SK-MEL-5 (cell line): ENCODE data around the gene WDR27. TPM values are rescaled to one million over a fixed set of nuclear protein-coding genes. Genes with fewer than 3 reads are reported as not detected.

Experiments
- DNase-seq: peaks from one replicate; pipeline ENCODE4 v3.0.0-alpha.2; 2016; ENCODE audit warnings: low read depth, low spot score
- in situ Hi-C: cut with HindIII; loops from 2 replicates; pipeline ENCODE4 v1.10.0; 2016; ENCODE audit warnings: low sequenced_read_pairs, high pct_unique_total_duplicates, low pct_unique_long_range_greater_than_20kb
- polyA plus RNA-seq, 2 experiments: library from polyadenylated mRNA; depleted of rRNA; stranded (reverse); fragments of >200 nt; gene quantifications; 2 replicates each; pipeline ENCODE4 v1.2.3, GENCODE V29; 2015
- total RNA-seq: library from RNA; depleted of rRNA; stranded (reverse); fragments of >200 nt; shearing (Covaris generic); gene quantifications from 2 replicates; pipeline ENCODE4 v1.2.3, GENCODE V29; 2014; rRNA removed

Gene WDR27
- total RNA-seq, result 10.2 and 10.8 TPM in 2 replicates
- 16.0 and 18.6 TPM in 2 replicates for polyA plus RNA-seq (2015; cell fraction: cytosol; rRNA removed)
- 207 and 319 TPM in 2 replicates for polyA plus RNA-seq (2015; cell fraction: nucleus; rRNA removed)

- DNase-seq, result peak; percentile 94
- in situ Hi-C loops, result no loop called here
These were observed at the start of gene WDR27, which contains the start of gene C6orf120 for GRCh38 chr6:169701954-169702839. TSS of gene WDR27 (minus strand) at chr6:169702029. CDS start at chr6:169689005, 13,024 bp downstream. TSS of gene C6orf120 (plus strand) at chr6:169702126. CDS start at chr6:169702460, 334 bp downstream.

GRCh38 chr6:169746556-169746955 lies 44.7 kb upstream of the WDR27 start:
- in situ Hi-C loops, result no loop called here
- DNase-seq, result no peak

- DNase-seq, result no peak
These were observed 43.6 kb upstream of the WDR27 start for GRCh38 chr6:169745405-169745804.

GRCh38 chr6:169741344-169741743 lies 39.5 kb upstream of the WDR27 start:
- in situ Hi-C loops, result no loop called here

More at GRCh38 chr6:169745405-169745804, 43.6 kb upstream of the WDR27 start:
- in situ Hi-C loops, result no loop called here

GRCh38 chr6:169738976-169739529 lies 37.2 kb upstream of the WDR27 start:
- in situ Hi-C loops, result no loop called here
- DNase-seq, result no peak

More at GRCh38 chr6:169741344-169741743, 39.5 kb upstream of the WDR27 start:
- no peak for DNase-seq

- in situ Hi-C loops, result no loop called here
- no peak for DNase-seq
These were observed 36.6 kb upstream of the WDR27 start for GRCh38 chr6:169738204-169738975.

- no peak for DNase-seq
- in situ Hi-C loops, result no loop called here
These were observed 28.1 kb upstream of the WDR27 start for GRCh38 chr6:169729961-169730360.

GRCh38 chr6:169726963-169727362 lies 25.1 kb upstream of the WDR27 start:
- in situ Hi-C loops, result no loop called here
- no peak for DNase-seq

GRCh38 chr6:169726049-169726400 lies 24.2 kb upstream of the WDR27 start:
- in situ Hi-C loops, result no loop called here

GRCh38 chr6:169725125-169726048 lies 23.6 kb upstream of the WDR27 start:
- in situ Hi-C loops, result no loop called here
- DNase-seq, result no peak

More at GRCh38 chr6:169726049-169726400, 24.2 kb upstream of the WDR27 start:
- DNase-seq, result no peak

GRCh38 chr6:169724494-169725124 lies 22.8 kb upstream of the WDR27 start, which contains the start of gene PHF10:
TSS of gene PHF10 (minus strand) at chr6:169724500. CDS start at chr6:169723931, 569 bp downstream.
- in situ Hi-C loops, result no loop called here
- peak; percentile 30 for DNase-seq

- in situ Hi-C loops, result no loop called here
- DNase-seq, result peak; percentile 16
These were observed 22.2 kb upstream of the WDR27 start for GRCh38 chr6:169723991-169724493.

- in situ Hi-C loops, result no loop called here
- DNase-seq, result peak; percentile 22
These were observed 21.5 kb upstream of the WDR27 start for GRCh38 chr6:169723200-169723909.

- in situ Hi-C loops, result no loop called here
- peak; percentile 15 for DNase-seq
These were observed 20.8 kb upstream of the WDR27 start for GRCh38 chr6:169722362-169723199.
